K562 (cell line): ENCODE data around the gene SPHK1. TPM values are rescaled to one million over a fixed set of nuclear protein-coding genes. Genes with fewer than 3 reads are reported as not detected.

Experiments
- ATAC-seq: fragments of 200-7000 bp; cut with Tn5 transposase; 3 replicates; pipeline ENCODE4 v1.9.1; 2020; ENCODE audit warnings: moderate library complexity
- BruUV-seq: library from RNA; stranded (reverse); fragments of 400-500 nt; replicated peaks from 2 replicates; lab custom pipeline; 2021; lab: Mats Ljungman, UMichigan
- CTCF ChIA-PET: fragments of 300-600 bp; formaldehyde crosslinking; extraction: SDS; loops from one replicate; lab custom pipeline; 2021; ENCODE audit warnings: low intra/inter-chr PET ratio; lab: Yijun Ruan, JAX
- POLR2A ChIA-PET: fragments of 300-600, 350-650 bp; sonication (Branson Sonifier 250); formaldehyde crosslinking; extraction: SDS; loops from one replicate; lab custom pipeline; 2021; ENCODE audit warnings: antibody characterized with exemption, inconsistent platforms; lab: Yijun Ruan, JAX
- DNase-seq, 4 experiments: peaks; one replicate each; pipeline versions ENCODE4 v3.0.0 to v3.0.0-alpha.2; 2011 to 2018; ENCODE audit warnings: low spot score in 3 of 4, mixed read lengths in 3 of 4; ENCODE audit errors: extremely low read depth in 1 of 4
- FAIRE-seq: peaks from 2 replicates; lab custom pipeline; 2011; peaks lifted over from hg19 to GRCh38; lab: Jason Lieb, UNC
- H2AFZ ChIP-seq: 2 replicates; pipeline ENCODE4 v1.6.0; 2011; ENCODE audit warnings: low read depth, low read length, control low read depth, inconsistent platforms
- H3K27ac ChIP-seq: fragments of 200-600 bp; 3 replicates; pipeline ENCODE4 v1.8.0; 2011; ENCODE audit warnings: low read depth, mild to moderate bottlenecking, control low read depth, inconsistent platforms, low read length, moderate library complexity, mixed read lengths; ENCODE audit errors: extremely low read depth
- H3K27me3 ChIP-seq, 2 experiments: fragments of 300-600 bp in 1 of 2; 2 replicates in 1 of 2; 3 replicates in 1 of 2; pipeline versions ENCODE4 v1.6.0 to v1.8.0; 2011; ENCODE audit warnings: inconsistent platforms in 2 of 2, low read length in 2 of 2, mild to moderate bottlenecking in 1 of 2, mixed read lengths in 1 of 2, moderate library complexity in 1 of 2; ENCODE audit not compliant: control insufficient read depth in 2 of 2, insufficient read depth in 2 of 2
- H3K36me3 ChIP-seq: fragments of 300-600 bp; 3 replicates; pipeline ENCODE4 v1.8.0; 2011; ENCODE audit warnings: mild to moderate bottlenecking, low read length, inconsistent platforms; ENCODE audit not compliant: control insufficient read depth, insufficient read depth
- H3K4me1 ChIP-seq, 2 experiments: fragments of 200-600 bp in 1 of 2; replicated peaks in 1 of 2; 2 replicates in 1 of 2; 3 replicates in 1 of 2; pipeline versions ENCODE4 v1.5.1 to v1.8.0; 2011; ENCODE audit warnings: inconsistent platforms in 2 of 2, low read length in 2 of 2, mild to moderate bottlenecking in 1 of 2, mixed read lengths in 1 of 2, moderate library complexity in 1 of 2; ENCODE audit not compliant: control insufficient read depth in 2 of 2, insufficient read depth in 2 of 2
- H3K4me2 ChIP-seq: 2 replicates; pipeline ENCODE4 v1.6.1; 2011; ENCODE audit warnings: low read length, control low read depth, inconsistent platforms, mixed read lengths; ENCODE audit not compliant: insufficient read depth
- H3K4me3 ChIP-seq: fragments of 200-600 bp; sonication (generic), shearing (Covaris generic); 2 replicates; pipeline ENCODE4 v1.5.1; 2016; ENCODE audit warnings: control low read depth, inconsistent platforms
- H3K79me2 ChIP-seq: fragments of 200-600 bp; 3 replicates; pipeline ENCODE4 v1.8.0; 2011; ENCODE audit warnings: low read length, inconsistent platforms; ENCODE audit not compliant: control insufficient read depth, insufficient read depth
- H3K9ac ChIP-seq, 2 experiments: 2 replicates each; pipeline versions ENCODE4 v1.6.0 to v1.6.1; 2011; ENCODE audit warnings: low read depth in 2 of 2, low read length in 2 of 2, control low read depth in 1 of 2, inconsistent platforms in 1 of 2, mild to moderate bottlenecking in 1 of 2, mixed read lengths in 1 of 2; ENCODE audit not compliant: insufficient read depth in 1 of 2
- H3K9me1 ChIP-seq: one replicate; pipeline ENCODE4 v1.6.0; 2011; ENCODE audit warnings: inconsistent platforms, mild to moderate bottlenecking, low read length, moderate library complexity; ENCODE audit not compliant: control insufficient read depth, insufficient read depth
- H3K9me3 ChIP-seq: replicated peaks from 2 replicates; pipeline ENCODE4 v1.5.1; 2011; ENCODE audit warnings: low read depth, low read length, inconsistent platforms; ENCODE audit not compliant: control insufficient read depth, insufficient read depth
- H4K20me1 ChIP-seq: replicated peaks from 2 replicates; pipeline ENCODE4 v1.6.1; 2011; ENCODE audit warnings: low read length, inconsistent platforms, mixed read lengths; ENCODE audit not compliant: control insufficient read depth, insufficient read depth
- ARID4B ChIP-seq: sonication (generic); formaldehyde crosslinking; IDR thresholded peaks from 2 replicates; pipeline ENCODE4 v1.8.0; 2022; ENCODE audit warnings: mild to moderate bottlenecking, missing genetic modification reagents
- EZH2 ChIP-seq: IDR thresholded peaks from 2 replicates; pipeline ENCODE4 v1.6.1; 2012; ENCODE audit warnings: low read depth, mild to moderate bottlenecking, inconsistent platforms, low read length, borderline replicate concordance
- GATA2 ChIP-seq: sonication (generic); formaldehyde crosslinking; IDR thresholded peaks from 2 replicates; pipeline ENCODE4 v1.4.0; 2020; ENCODE audit warnings: mild to moderate bottlenecking, missing genetic modification reagents
- HDAC6 ChIP-seq: IDR thresholded peaks from 2 replicates; pipeline ENCODE4 v1.6.1; 2012; ENCODE audit warnings: low read depth, mild to moderate bottlenecking, control low read depth, inconsistent platforms, low read length, moderate library complexity
- HNRNPK ChIP-seq: fragments of 200-400 bp; formaldehyde crosslinking; IDR thresholded peaks from one replicate; pipeline ENCODE4 v1.6.1; 2018; ENCODE audit warnings: mild to moderate bottlenecking, low read depth, low read length; ENCODE audit not compliant: poor library complexity, severe bottlenecking
- KAT8 ChIP-seq: fragments of 450-650 bp; IDR thresholded peaks from 2 replicates; pipeline ENCODE4 v1.6.1; 2016; ENCODE audit warnings: low read depth, mild to moderate bottlenecking
- L3MBTL2 ChIP-seq: fragments of 450-650 bp; IDR thresholded peaks from 2 replicates; pipeline ENCODE4 v1.6.1; 2016; ENCODE audit warnings: mild to moderate bottlenecking, moderate library complexity
- PCBP2 ChIP-seq: fragments of 200-400 bp; formaldehyde crosslinking; IDR thresholded peaks from 2 replicates; pipeline ENCODE4 v1.6.1; 2018; ENCODE audit warnings: low read length, low read depth, mild to moderate bottlenecking, moderate library complexity; ENCODE audit not compliant: poor library complexity, severe bottlenecking
- PYGO2 ChIP-seq: fragments of 450-650 bp; IDR thresholded peaks from 2 replicates; pipeline ENCODE4 v1.6.1; 2016; ENCODE audit warnings: mild to moderate bottlenecking, missing genetic modification characterization, moderate library complexity, missing compliant biosample characterization
- TSC22D4 ChIP-seq: fragments of 450-650 bp; IDR thresholded peaks from 2 replicates; pipeline ENCODE4 v1.6.1; 2016; ENCODE audit warnings: missing genetic modification characterization, missing biosample characterization, control low read depth
- WGBS: fragments of 100-300 bp; shearing (Covaris generic); methylation state at CpG from one replicate; pipeline ENCODE4 v1.1.6; 2016; ENCODE audit warnings: low coverage, mixed read lengths; ENCODE audit not compliant: insufficient coverage; ENCODE audit errors: missing lambda C conversion rate; 5-methylcytosine and 5-hydroxymethylcytosine counted together
- in situ Hi-C: fragments of 300-500 bp; cut with MboI; formaldehyde crosslinking; loops from 4 replicates; pipeline ENCODE4 v1.15.0; 2018; ENCODE audit warnings: inconsistent platforms, mixed read lengths
- intact Hi-C: fragments of 100-400 bp; cut with micrococcal nuclease; formaldehyde crosslinking; loops from 2 replicates; pipeline ENCODE4 v1.14.2; 2022
- polyA plus RNA-seq, 8 experiments: library from polyadenylated mRNA; depleted of rRNA in 4 of 8; stranded (reverse) in 5 of 8; unstranded in 3 of 8; fragments of >200 nt; fragmentation: Nextera tagmentation in 2 of 8; fragmentation: Illumina TruSeq in 1 of 8; extraction: Ambion mirVana in 2 of 8; extraction: Trizol in 1 of 8; gene quantifications; 2 replicates each; pipeline versions ENCODE4 v1.2.1 to v1.2.3, GENCODE V29; 2011 to 2014; ENCODE audit warnings: inconsistent platforms in 1 of 8, missing spikeins in 1 of 8
- total RNA-seq, 7 experiments: library from RNA; depleted of rRNA in 6 of 7; stranded (reverse); fragments of >200 nt in 6 of 7; fragmentation: Illumina TruSeq in 2 of 7; extraction: Trizol in 2 of 7; gene quantifications; 2 replicates each; pipeline versions ENCODE4 v1.2.1 to v1.2.3, GENCODE V29; 2011 to 2021; ENCODE audit warnings: low replicate concordance in 1 of 7
- TF ChIP-seq, protein P1 (sequence below): sonication (generic); formaldehyde crosslinking; IDR thresholded peaks from 2 replicates; pipeline ENCODE4 v1.8.1; 2023; ENCODE audit warnings: mild to moderate bottlenecking, missing genetic modification reagents
- TF ChIP-seq, protein P2 (sequence below): IDR thresholded peaks from 2 replicates; pipeline ENCODE4 v1.6.1; 2012; ENCODE audit warnings: low read depth, low read length, improper control_type of control experiment, borderline replicate concordance

The SPHK1 gene
- total and polyA plus RNA-seq, 9 of the 15 experiments (the other 6 are each of a cell fraction or from before 2014, with no cell fraction given), result 0.21 to 60.3 (median 14.5) TPM

- Histone ChIP-seq H3K27ac (no peak overlapping the region), H4K20me1 (peaks cover 16% of the 10 kb centered on the region), H3K4me2 (no peak overlapping the region), H3K4me1 (no peaks in the 10 kb centered on the region; a peak in 2 of 5 replicates), H2AFZ (no peak overlapping the region), H3K36me3 (no peaks in the 10 kb centered on the region; the same call in 2 of the 3 replicates), H3K27me3 (no peaks in the 10 kb centered on the region), H3K9me1 (no peaks in the 10 kb centered on the region), H3K4me3 (no peak overlapping the region), H3K9ac (no peak overlapping the region), H3K9me3 (no peaks in the 10 kb centered on the region), H3K79me2 (peaks cover 50% of the 10 kb centered on the region)
- no peak for DNase-seq
- no peak for ATAC-seq
- ChIA-PET CTCF (no interaction called here), POLR2A (interaction anchor here (0.6 to 1.6 kb wide), 4 partner anchors 9 to 198 kb away, joined by 3 to 4 read pairs (median 4); no protein-coding TSS in a partner anchor)
- in situ Hi-C loops, result no loop called here
- BruUV-seq, result no TSS peak
- intact Hi-C loops, result no loop called here
- no peak for TF ChIP-seq EZH2
- TF ChIP-seq KAT8, result no peak
- TF ChIP-seq, protein P1, sequence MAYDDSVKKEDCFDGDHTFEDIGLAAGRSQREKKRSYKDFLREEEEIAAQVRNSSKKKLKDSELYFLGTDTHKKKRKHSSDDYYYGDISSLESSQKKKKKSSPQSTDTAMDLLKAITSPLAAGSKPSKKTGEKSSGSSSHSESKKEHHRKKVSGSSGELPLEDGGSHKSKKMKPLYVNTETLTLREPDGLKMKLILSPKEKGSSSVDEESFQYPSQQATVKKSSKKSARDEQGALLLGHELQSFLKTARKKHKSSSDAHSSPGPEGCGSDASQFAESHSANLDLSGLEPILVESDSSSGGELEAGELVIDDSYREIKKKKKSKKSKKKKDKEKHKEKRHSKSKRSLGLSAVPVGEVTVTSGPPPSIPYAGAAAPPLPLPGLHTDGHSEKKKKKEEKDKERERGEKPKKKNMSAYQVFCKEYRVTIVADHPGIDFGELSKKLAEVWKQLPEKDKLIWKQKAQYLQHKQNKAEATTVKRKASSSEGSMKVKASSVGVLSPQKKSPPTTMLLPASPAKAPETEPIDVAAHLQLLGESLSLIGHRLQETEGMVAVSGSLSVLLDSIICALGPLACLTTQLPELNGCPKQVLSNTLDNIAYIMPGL (CRISPR knock-in tag), result no peak
- no peak for TF ChIP-seq HNRNPK
- TF ChIP-seq HDAC6, result no peak
- TF ChIP-seq, protein P2, sequence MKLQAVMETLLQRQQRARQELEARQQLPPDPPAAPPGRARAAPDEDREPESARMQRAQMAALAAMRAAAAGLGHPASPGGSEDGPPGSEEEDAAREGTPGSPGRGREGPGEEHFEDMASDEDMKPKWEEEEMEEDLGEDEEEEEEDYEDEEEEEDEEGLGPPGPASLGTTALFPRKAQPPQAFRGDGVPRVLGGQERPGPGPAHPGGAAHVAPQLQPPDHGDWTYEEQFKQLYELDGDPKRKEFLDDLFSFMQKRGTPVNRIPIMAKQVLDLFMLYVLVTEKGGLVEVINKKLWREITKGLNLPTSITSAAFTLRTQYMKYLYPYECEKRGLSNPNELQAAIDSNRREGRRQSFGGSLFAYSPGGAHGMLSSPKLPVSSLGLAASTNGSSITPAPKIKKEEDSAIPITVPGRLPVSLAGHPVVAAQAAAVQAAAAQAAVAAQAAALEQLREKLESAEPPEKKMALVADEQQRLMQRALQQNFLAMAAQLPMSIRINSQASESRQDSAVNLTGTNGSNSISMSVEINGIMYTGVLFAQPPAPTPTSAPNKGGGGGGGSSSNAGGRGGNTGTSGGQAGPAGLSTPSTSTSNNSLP, result no peak
- TF ChIP-seq TSC22D4, result no peak
- TF ChIP-seq L3MBTL2, result no peak
- TF ChIP-seq PCBP2, result no peak
- TF ChIP-seq GATA2 (CRISPR knock-in tag), result no peak
- TF ChIP-seq ARID4B (CRISPR knock-in tag), result no peak
- no peak for TF ChIP-seq PYGO2 (tag)
- 86% methylated on average over 1 of the region's 1 CpG for WGBS
- FAIRE-seq, result no peak
Observed at GRCh38 chr17:76428511-76428910, 44.1 kb downstream of the SPHK1 start.
